Mucosa of rectum (tissue), 2 donors: Measurements from ENCODE around the gene CD40.

ENCODE experiments used
- H3K27ac ChIP-seq, 2 donors: one replicate each; pipeline ENCODE4 v1.7.0; 2013; ENCODE audit warnings: inconsistent platforms in 2 of 2, low read depth in 2 of 2, low read length in 2 of 2
- H3K27me3 ChIP-seq, 2 donors: one replicate each; pipeline ENCODE4 v1.7.0; 2013; ENCODE audit warnings: low read length in 2 of 2; ENCODE audit not compliant: control insufficient read depth in 2 of 2, insufficient read depth in 2 of 2
- H3K36me3 ChIP-seq, 2 donors: one replicate each; pipeline ENCODE4 v1.7.0; 2013; ENCODE audit warnings: low read length in 2 of 2; ENCODE audit not compliant: control insufficient read depth in 2 of 2, insufficient read depth in 2 of 2
- H3K4me1 ChIP-seq, 2 donors: one replicate each; pipeline ENCODE4 v1.7.0; 2013; ENCODE audit warnings: low read length in 2 of 2, mild to moderate bottlenecking in 1 of 2; ENCODE audit not compliant: control insufficient read depth in 2 of 2, insufficient read depth in 2 of 2
- H3K4me3 ChIP-seq, 2 donors: one replicate each; pipeline ENCODE4 v1.7.0; 2013; ENCODE audit warnings: low read length in 2 of 2
- H3K9ac ChIP-seq, 2 donors: one replicate each; pipeline ENCODE4 v1.7.0; 2013; ENCODE audit warnings: low read length in 2 of 2, low read depth in 1 of 2, mild to moderate bottlenecking in 1 of 2
- H3K9me3 ChIP-seq, 2 donors: one replicate each; pipeline ENCODE4 v1.7.0; 2013; ENCODE audit warnings: low read length in 2 of 2; ENCODE audit not compliant: control insufficient read depth in 2 of 2
- donor health status: healthy.
- donor health status: Normal muscosa, but diverticular disease.

The CD40 gene

DNA sequence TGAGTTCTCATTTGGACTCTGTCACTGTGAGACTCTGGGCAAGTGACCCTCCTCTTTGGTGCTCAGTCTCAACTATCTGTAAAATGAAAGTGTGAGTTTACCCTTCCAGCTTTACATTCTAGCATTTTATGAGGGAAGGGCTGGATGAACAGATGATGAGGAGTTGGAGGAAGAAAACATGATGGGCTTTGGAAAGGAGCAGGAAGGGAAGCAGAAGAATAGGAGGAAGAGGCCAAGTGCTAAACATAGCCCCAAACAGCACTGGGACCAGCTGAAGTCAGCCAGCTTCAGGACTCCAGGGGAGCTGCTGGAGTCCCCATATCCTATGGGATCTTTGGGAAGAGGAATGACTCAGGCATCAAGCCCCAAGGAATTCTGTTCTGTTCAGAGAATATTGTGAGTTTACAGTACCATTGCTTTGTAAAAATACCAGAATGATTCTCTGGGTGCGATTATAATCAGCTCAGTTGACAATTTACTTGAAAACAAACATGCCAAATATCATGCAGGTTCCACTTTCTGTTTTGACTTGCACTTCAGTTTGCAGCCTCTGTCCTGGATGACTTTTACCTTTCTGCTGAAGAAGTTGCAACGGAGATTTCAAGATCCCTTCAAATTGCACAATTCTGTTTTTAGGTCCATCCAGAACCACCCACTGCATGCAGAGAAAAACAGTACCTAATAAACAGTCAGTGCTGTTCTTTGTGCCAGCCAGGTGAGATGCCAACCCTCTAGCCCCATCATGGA lies 3.2 kb downstream of the CD40 start:
- H3K9me3 ChIP-seq, result no peaks in the 10 kb centered on the region
- no peak overlapping the region for H3K4me3 ChIP-seq
- H3K36me3 ChIP-seq, result peaks cover 3 to 14% of the 10 kb centered on the region in 2 donors
- H3K27me3 ChIP-seq, result no peaks in the 10 kb centered on the region
- peak overlapping the region in 1 of 2 donors; percentile 5 for H3K27ac ChIP-seq
- H3K9ac ChIP-seq, result no peak overlapping the region
- H3K4me1 ChIP-seq, result peaks cover 4 to 12% of the 10 kb centered on the region in 2 donors

DNA sequence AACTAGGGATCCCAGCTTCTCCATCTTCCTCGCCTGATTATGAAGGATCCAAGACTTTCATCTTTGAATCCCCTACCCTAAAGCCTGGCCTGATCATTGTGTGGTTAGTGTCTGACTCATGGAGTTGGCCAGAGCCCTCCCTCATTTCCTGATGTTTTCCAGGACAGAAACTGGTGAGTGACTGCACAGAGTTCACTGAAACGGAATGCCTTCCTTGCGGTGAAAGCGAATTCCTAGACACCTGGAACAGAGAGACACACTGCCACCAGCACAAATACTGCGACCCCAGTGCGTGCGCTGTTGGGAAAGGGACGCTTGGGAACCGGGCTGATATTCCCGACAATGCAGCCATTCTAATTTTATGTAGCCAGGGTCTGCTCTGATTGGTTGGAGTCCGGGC lies 4.0 kb downstream of the CD40 start:
- Histone ChIP-seq H3K27me3 (no peaks in the 10 kb centered on the region), H3K9me3 (no peaks in the 10 kb centered on the region), H3K4me3 (no peak overlapping the region), H3K27ac (no peak overlapping the region), H3K36me3 (peaks cover 3 to 16% of the 10 kb centered on the region in 2 donors), H3K4me1 (peaks cover 4 to 12% of the 10 kb centered on the region in 2 donors), H3K9ac (no peak overlapping the region)

DNA sequence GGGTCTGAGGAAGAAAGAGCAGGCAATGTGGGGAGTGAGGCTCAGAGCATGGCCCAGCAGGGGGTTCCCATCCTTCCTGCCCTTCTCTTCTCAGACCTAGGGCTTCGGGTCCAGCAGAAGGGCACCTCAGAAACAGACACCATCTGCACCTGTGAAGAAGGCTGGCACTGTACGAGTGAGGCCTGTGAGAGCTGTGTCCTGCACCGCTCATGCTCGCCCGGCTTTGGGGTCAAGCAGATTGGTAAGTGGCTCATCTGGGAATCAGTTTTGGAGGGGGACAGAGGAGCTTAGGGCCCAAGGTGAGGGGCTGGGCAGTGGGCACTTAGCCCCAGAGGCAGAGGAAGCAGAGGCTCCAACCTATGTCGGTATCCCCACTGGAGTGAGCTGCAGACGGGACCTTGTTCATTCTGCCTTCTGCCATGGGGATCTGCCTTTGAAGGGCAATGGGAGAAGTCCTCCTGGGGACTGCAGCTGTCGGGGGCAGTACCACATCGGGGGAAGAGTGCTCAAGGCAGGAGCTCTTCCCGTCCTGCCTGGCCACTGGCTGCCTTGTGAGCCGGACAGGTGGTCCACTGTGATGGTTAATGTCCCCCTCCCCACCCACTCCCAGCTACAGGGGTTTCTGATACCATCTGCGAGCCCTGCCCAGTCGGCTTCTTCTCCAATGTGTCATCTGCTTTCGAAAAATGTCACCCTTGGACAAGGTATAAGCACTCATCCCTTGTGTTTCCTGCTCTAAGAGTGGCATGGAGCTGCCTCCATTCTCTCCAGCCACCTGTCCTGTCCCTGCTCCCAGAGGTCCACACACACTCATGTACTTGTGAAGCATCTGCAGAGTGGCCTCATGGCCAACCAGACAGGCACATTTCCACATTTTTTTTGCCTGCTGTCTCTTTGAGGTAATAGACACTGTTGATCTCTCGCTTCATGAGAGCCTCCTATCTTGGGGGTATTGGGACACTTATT lies 4.7 kb downstream of the CD40 start:
- Histone ChIP-seq H3K27me3 (no peaks in the 10 kb centered on the region), H3K27ac (no peak overlapping the region), H3K36me3 (peaks cover 3 to 16% of the 10 kb centered on the region in 2 donors), H3K4me1 (peaks cover 1 to 8% of the 10 kb centered on the region in 2 donors), H3K4me3 (no peak overlapping the region), H3K9me3 (no peaks in the 10 kb centered on the region), H3K9ac (no peak overlapping the region)

DNA sequence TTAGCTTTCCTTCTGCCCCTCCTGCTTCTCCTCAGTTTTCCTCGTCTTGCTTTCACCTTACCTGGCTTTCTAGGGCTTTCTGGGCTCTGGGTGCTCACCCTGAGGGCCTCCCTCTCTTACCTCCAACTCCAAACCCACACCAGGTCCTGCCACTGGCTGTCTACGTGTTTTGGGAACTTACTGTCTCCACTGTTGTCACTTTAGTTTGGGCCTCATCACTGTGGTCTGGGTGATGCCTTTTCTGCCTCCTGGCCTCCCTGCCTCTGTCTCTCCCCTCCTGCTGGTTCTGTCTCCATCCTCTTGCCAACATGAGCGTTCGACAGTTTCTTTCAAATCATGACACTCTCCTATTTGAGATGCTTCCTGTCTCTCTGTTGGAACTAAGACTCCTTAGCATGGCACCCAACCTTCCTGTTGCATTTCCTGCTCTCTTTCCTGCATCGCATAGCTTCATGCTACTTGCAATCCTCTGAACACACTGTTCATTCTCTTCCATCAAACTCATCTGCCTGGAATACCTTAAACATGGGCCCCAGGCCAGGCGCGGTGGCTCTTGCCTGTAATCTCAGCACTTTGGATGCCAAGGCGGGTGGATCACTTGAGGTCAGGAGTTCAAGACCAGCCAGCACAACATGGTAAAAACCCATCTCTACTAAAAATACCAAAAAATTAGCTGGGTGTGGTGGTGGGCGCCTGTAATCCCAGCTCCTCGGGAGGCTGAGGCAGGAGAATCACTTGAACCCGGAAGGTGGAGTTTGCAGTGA lies 5.5 kb downstream of the CD40 start:
- Histone ChIP-seq H3K4me3 (no peak overlapping the region), H3K4me1 (peaks cover 0 to 6% of the 10 kb centered on the region in 2 donors), H3K9me3 (no peaks in the 10 kb centered on the region), H3K27ac (no peak overlapping the region), H3K27me3 (no peaks in the 10 kb centered on the region), H3K36me3 (peaks cover 3 to 16% of the 10 kb centered on the region in 2 donors), H3K9ac (no peak overlapping the region)

DNA sequence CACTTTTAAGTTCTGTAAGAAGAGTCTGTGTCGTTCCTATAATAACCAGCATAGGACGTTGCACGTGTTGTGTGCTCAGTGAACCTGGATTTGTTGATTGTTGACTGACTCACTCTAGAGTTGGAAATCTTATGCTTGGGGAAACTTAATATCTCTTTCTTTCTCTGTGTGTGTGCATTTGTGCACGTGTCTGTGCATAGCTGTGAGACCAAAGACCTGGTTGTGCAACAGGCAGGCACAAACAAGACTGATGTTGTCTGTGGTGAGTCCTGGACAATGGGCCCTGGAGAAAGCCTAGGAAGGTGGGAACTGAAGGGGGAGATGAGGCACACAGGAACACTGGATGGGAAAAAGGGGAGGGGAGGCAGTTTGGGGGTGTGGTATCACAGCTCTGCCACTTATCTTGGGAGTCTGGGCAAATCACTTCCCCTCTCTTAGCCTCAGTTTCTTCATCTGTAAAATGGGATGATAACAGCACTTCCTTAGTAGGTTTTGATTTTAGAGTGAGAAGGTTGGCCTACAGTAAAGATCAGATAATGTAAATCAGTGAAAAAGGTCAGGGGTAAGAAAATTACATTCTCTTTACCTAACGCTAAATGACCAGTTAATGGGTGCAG lies 8.4 kb downstream of the CD40 start:
- Histone ChIP-seq H3K4me1 (peaks cover 0 to 2% of the 10 kb centered on the region in 2 donors), H3K4me3 (no peak overlapping the region), H3K9ac (no peak overlapping the region), H3K27ac (no peak overlapping the region), H3K9me3 (no peaks in the 10 kb centered on the region), H3K27me3 (peaks cover 0 to 2% of the 10 kb centered on the region in 2 donors), H3K36me3 (peaks cover 3 to 16% of the 10 kb centered on the region in 2 donors)

DNA sequence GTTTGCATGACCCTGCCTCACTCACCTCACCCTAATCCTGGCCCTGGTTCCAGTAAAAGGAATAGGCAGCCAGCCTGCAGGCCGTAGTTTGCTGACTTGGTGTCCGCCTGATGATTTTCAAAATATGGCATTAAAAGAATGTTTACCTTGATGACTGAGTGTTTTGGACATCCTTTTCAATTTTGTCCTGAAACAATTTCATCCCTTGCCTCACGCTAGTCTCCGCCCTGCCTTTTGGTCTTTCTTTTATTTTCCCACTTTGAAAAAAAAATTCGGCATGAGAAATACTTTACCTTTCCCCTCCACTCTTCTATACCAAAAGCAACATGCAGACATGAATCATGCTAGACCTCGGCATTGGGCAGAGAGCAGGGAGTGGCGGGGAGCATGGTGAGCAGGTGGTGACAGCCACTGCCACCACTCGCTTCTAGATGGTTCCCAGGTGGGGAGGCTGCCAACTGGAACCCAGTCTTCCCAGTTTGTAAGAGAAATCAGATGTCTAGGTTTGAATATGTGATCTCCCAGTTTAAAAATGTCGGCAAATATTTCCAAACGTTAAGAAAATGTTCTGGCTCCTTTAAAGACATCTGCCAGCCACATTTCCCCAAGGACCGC lies 9.4 kb downstream of the CD40 start:
- Histone ChIP-seq H3K4me1 (peaks cover 0 to 2% of the 10 kb centered on the region in 2 donors), H3K9me3 (no peaks in the 10 kb centered on the region), H3K27ac (no peak overlapping the region), H3K27me3 (peaks cover 0 to 6% of the 10 kb centered on the region in 2 donors), H3K36me3 (peaks cover 3 to 14% of the 10 kb centered on the region in 2 donors), H3K9ac (no peak overlapping the region), H3K4me3 (no peak overlapping the region)

DNA sequence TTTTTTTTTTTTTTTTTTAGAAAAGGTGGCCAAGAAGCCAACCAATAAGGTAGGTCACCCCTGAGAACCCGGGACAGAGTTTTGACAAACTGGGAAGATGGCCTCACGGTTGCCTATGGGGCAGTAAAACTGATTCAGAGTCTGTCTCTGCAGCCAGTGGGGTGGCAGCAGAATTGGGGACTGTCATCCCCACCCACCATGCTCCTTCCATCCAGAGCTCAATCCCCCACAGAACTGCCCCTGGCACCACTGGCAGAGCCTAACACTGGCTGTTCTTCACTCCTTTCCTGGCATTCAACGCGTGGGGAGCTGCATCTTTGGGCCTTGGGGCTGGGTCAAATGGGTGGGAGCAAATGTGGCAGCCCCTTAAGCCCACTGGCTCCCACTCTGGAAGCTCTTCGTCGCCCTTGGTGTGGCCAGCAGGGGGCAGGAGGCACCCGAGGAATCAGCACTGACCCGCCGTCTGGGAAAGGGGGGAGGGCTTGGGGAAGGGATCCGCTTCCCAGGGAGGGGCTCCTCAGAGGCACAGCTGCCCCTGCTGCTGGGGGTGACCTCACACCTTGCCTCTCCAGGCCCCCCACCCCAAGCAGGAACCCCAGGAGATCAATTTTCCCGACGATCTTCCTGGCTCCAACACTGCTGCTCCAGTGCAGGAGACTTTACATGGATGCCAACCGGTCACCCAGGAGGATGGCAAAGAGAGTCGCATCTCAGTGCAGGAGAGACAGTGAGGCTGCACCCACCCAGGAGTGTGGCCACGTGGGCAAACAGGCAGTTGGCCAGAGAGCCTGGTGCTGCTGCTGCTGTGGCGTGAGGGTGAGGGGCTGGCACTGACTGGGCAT lies 10.4 kb downstream of the CD40 start:
- H3K27ac ChIP-seq, result no peak overlapping the region
- peaks cover 3 to 6% of the 10 kb centered on the region in 2 donors for H3K36me3 ChIP-seq
- no peak overlapping the region for H3K4me3 ChIP-seq
- H3K9ac ChIP-seq, result no peak overlapping the region
- peaks cover 0 to 8% of the 10 kb centered on the region in 2 donors for H3K27me3 ChIP-seq
- peaks cover 0 to 2% of the 10 kb centered on the region in 2 donors for H3K4me1 ChIP-seq
- no peaks in the 10 kb centered on the region for H3K9me3 ChIP-seq

DNA sequence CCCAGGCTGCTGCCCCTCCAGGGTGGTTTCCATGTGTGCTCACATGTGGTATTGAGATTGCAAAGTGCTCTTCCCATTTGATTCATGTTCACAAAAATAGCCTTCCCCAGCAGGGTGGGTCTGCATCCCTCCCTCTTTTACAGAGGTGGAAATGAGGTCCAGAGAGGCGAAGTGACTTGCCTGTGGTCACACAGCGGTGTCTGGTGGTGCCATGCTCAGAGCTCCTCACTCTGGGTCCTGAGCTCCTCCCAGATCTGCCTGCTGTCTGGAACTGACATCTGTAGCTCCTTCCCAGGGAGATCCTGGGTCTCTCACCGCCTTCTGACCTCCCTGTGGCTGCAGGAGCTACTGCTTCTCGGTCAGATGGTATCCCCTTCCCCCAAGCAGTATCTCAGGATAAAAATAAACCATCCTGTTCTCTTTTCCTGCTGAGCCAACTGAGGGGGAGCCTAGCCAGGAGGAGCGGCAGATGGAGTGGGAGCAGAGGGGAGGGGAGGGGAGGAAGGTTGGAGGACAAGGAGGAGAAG lies 11.9 kb downstream of the CD40 start:
- Histone ChIP-seq H3K36me3 (peaks cover 0 to 2% of the 10 kb centered on the region in 2 donors), H3K9ac (no peak overlapping the region), H3K27ac (no peak overlapping the region), H3K9me3 (no peaks in the 10 kb centered on the region), H3K4me1 (peaks cover 0 to 2% of the 10 kb centered on the region in 2 donors), H3K27me3 (peaks cover 0 to 10% of the 10 kb centered on the region in 2 donors), H3K4me3 (no peak overlapping the region)
